Endodermal cell (in vitro differentiated cells): ENCODE data around the gene HEXA. TPM values are rescaled to one million over a fixed set of nuclear protein-coding genes. Genes with fewer than 3 reads are reported as not detected.

Source experiments
- DNase-seq: peaks from one replicate; pipeline ENCODE4 v3.0.0-alpha.2; 2017
- H3K27ac ChIP-seq: 2 replicates; pipeline ENCODE4 v1.5.1; 2013; ENCODE audit warnings: mild to moderate bottlenecking, low read depth, low read length, moderate library complexity
- H3K27me3 ChIP-seq: 2 replicates; pipeline ENCODE4 v1.6.1; 2013; ENCODE audit warnings: mild to moderate bottlenecking, low read length, moderate library complexity; ENCODE audit not compliant: insufficient read depth, control insufficient read depth, poor library complexity, severe bottlenecking
- H3K36me3 ChIP-seq: 2 replicates; pipeline ENCODE4 v1.7.0; 2013; ENCODE audit warnings: mild to moderate bottlenecking, low read length, moderate library complexity; ENCODE audit not compliant: control insufficient read depth, insufficient read depth
- H3K4me1 ChIP-seq: one replicate; pipeline ENCODE4 v1.7.0; 2013; ENCODE audit warnings: low read length; ENCODE audit not compliant: control insufficient read depth, insufficient read depth
- H3K4me3 ChIP-seq: 2 replicates; pipeline ENCODE4 v1.5.1; 2013; ENCODE audit warnings: mild to moderate bottlenecking, low read length, moderate library complexity
- H3K9ac ChIP-seq: 2 replicates; pipeline ENCODE4 v1.6.1; 2013; ENCODE audit warnings: mild to moderate bottlenecking, low read length, moderate library complexity; ENCODE audit not compliant: poor library complexity, severe bottlenecking; ENCODE audit errors: extremely low read depth
- H3K9me3 ChIP-seq: 2 replicates; pipeline ENCODE4 v1.6.1; 2013; ENCODE audit warnings: mild to moderate bottlenecking, low read length, moderate library complexity; ENCODE audit not compliant: control insufficient read depth
- H3K27ac Mint-ChIP-seq: 2 replicates; pipeline ENCODE4 v1.8.0; 2020; ENCODE audit warnings: mixed read lengths
- H3K27me3 Mint-ChIP-seq: 2 replicates; pipeline ENCODE4 v1.8.0; 2021; ENCODE audit warnings: mild to moderate bottlenecking, mixed read lengths; ENCODE audit not compliant: insufficient read depth
- H3K36me3 Mint-ChIP-seq: 2 replicates; pipeline ENCODE4 v1.8.0; 2020; ENCODE audit warnings: low read depth, mixed read lengths
- H3K4me1 Mint-ChIP-seq: 2 replicates; pipeline ENCODE4 v1.8.0; 2020; ENCODE audit warnings: mixed read lengths
- H3K4me3 Mint-ChIP-seq: 2 replicates; pipeline ENCODE4 v1.8.0; 2020; ENCODE audit warnings: mild to moderate bottlenecking, moderate library complexity, mixed read lengths
- H3K9me3 Mint-ChIP-seq: 2 replicates; pipeline ENCODE4 v1.8.0; 2020; ENCODE audit warnings: mild to moderate bottlenecking, mixed read lengths
- WGBS, 2 experiments: methylation state at CpG; one replicate each; pipeline versions ENCODE4 v1.1.5 to v1.1.7; 2013; ENCODE audit warnings: missing lambda C conversion rate in 2 of 2, mixed read lengths in 1 of 2; ENCODE audit not compliant: insufficient coverage in 1 of 2, insufficient read length in 1 of 2; 5-methylcytosine and 5-hydroxymethylcytosine counted together
- total RNA-seq, 2 donors: library from RNA; stranded (reverse); fragmentation: NEBNext Ultra II Directional in 1 of 2; extraction: Animal tissue kit (Norgen Biotek cat#: 25700) in 1 of 2; gene quantifications; 2 replicates in 1 of 2; 3 replicates in 1 of 2; pipeline ENCODE4 v1.2.1, GENCODE V29; 2021
- TF ChIP-seq, protein P1 (sequence below): fragments of 200-600 bp; sonication (generic); conservative IDR thresholded peaks from 2 replicates; pipeline ENCODE4 v1.5.0; 2021; ENCODE audit warnings: antibody characterized with exemption, mild to moderate bottlenecking

HEXA gene
- total RNA-seq, 2 donors from 2014 or later, result 102 to 104 TPM

DNA sequence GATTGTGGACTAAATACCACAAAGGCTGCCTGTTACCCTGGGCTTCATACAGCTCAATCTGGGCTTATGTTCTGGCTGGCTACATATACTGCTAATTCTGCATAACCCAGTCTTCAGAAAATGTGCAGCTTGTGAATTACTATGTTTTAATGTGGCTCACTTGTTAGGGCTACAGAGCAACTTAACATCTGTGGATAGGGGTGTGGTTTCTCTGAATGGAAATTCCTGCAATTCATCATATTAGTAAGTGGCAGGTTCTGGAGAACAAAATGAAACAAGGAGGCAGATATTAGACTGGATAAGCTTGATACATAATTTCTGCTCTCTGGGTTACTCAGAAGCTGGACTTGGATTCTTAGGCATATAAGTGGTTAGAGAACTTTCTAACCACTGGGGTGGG, 29.0 kb upstream of the HEXA start:
- no peaks in the 10 kb centered on the region for H3K36me3 ChIP-seq
- TF ChIP-seq, protein P1, sequence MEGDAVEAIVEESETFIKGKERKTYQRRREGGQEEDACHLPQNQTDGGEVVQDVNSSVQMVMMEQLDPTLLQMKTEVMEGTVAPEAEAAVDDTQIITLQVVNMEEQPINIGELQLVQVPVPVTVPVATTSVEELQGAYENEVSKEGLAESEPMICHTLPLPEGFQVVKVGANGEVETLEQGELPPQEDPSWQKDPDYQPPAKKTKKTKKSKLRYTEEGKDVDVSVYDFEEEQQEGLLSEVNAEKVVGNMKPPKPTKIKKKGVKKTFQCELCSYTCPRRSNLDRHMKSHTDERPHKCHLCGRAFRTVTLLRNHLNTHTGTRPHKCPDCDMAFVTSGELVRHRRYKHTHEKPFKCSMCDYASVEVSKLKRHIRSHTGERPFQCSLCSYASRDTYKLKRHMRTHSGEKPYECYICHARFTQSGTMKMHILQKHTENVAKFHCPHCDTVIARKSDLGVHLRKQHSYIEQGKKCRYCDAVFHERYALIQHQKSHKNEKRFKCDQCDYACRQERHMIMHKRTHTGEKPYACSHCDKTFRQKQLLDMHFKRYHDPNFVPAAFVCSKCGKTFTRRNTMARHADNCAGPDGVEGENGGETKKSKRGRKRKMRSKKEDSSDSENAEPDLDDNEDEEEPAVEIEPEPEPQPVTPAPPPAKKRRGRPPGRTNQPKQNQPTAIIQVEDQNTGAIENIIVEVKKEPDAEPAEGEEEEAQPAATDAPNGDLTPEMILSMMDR, result no peak
- Mint-ChIP-seq H3K36me3 (no peaks in the 10 kb centered on the region), H3K4me1 (no peaks in the 10 kb centered on the region), H3K4me3 (no peak overlapping the region), H3K9me3 (no peaks in the 10 kb centered on the region), H3K27ac (no peak overlapping the region), H3K27me3 (peaks cover 69% of the 10 kb centered on the region)
- H3K4me3 ChIP-seq, result no peak overlapping the region
- H3K27me3 ChIP-seq, result peaks cover 92% of the 10 kb centered on the region
- no peaks in the 10 kb centered on the region for H3K9me3 ChIP-seq
- H3K9ac ChIP-seq, result no peak overlapping the region
- no peaks in the 10 kb centered on the region for H3K4me1 ChIP-seq
- H3K27ac ChIP-seq, result no peak overlapping the region
- no peak for DNase-seq

DNA sequence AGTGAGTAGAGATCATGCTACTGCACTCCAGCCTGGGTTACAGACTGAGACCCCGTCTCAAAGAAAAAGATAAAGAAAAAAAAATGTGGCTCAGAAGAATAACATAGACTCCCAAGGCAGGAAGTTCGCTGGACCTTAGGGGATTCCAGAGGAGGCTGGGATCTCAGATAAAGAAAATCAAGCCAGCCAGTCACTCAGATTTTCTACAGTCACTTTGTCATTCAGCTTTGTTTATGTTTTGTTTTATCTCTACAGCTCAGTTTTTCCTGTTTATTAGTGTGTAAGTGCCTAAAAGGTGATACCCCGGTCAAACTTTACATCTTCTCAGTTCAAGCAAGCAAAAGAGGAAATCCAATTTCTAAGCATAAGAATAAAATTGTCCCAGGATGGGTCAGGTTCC, 28.5 kb upstream of the HEXA start:
- H3K4me3 ChIP-seq, result no peak overlapping the region
- peaks cover 66% of the 10 kb centered on the region for H3K27me3 Mint-ChIP-seq
- H3K36me3 ChIP-seq, result no peaks in the 10 kb centered on the region
- no peaks in the 10 kb centered on the region for H3K36me3 Mint-ChIP-seq
- H3K27ac ChIP-seq, result no peak overlapping the region
- peaks cover 91% of the 10 kb centered on the region for H3K27me3 ChIP-seq
- no peak overlapping the region for H3K27ac Mint-ChIP-seq
- no peaks in the 10 kb centered on the region for H3K9me3 ChIP-seq
- H3K4me1 ChIP-seq, result no peaks in the 10 kb centered on the region
- H3K9ac ChIP-seq, result no peak overlapping the region
- 73 to 83% methylated on average over 2 to 3 of the region's 3 CpGs for WGBS, 2 experiments
- H3K4me1 Mint-ChIP-seq, result no peaks in the 10 kb centered on the region
- no peak overlapping the region for H3K4me3 Mint-ChIP-seq
- H3K9me3 Mint-ChIP-seq, result no peaks in the 10 kb centered on the region
- no peak for DNase-seq
- TF ChIP-seq, protein P1, result no peak

DNA sequence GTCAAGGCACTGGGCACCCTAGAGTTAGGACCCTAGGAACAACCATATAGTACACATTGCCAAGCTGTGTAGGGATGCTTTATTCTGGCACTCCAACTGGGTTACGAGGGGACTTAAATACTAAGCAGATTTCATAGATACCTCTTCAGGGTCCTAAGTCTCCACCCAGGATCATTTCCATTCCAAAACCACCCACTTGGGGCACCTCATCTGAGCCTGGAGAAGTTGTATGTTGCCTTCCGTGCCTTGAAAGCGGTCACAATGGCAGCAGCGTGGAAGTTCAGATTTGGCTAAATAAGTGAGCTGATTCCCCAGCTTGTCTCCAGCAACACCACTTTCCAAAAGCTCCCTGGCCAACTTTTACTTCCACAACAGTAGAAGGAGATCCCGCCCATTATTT, 26.9 kb upstream of the HEXA start:
- 78 to 79% methylated on average over 4 to 5 of the region's 5 CpGs for WGBS, 2 experiments
- Histone ChIP-seq H3K36me3 (no peaks in the 10 kb centered on the region), H3K4me3 (no peak overlapping the region), H3K9ac (no peak overlapping the region), H3K27me3 (peaks cover 86% of the 10 kb centered on the region), H3K4me1 (no peaks in the 10 kb centered on the region), H3K9me3 (no peaks in the 10 kb centered on the region), H3K27ac (no peak overlapping the region)
- Mint-ChIP-seq H3K4me1 (no peaks in the 10 kb centered on the region), H3K27ac (no peak overlapping the region), H3K36me3 (no peaks in the 10 kb centered on the region), H3K27me3 (peaks cover 60% of the 10 kb centered on the region), H3K9me3 (no peaks in the 10 kb centered on the region), H3K4me3 (no peak overlapping the region)
- TF ChIP-seq, protein P1, result no peak
- DNase-seq, result no peak
